Uterus (tissue), 4 donors: ENCODE results near the gene DEPDC4. TPM values are rescaled to one million over a fixed set of nuclear protein-coding genes. Genes with fewer than 3 reads are reported as not detected.

ENCODE experiments used
- DNase-seq, 2 donors: peaks; one replicate each; pipeline ENCODE4 v3.0.0-alpha.2; 2019 to 2020
- H3K27ac ChIP-seq, 2 donors: fragments of 200-600 bp; sonication (generic); 1 replicate in 1 of 2; 2 replicates in 1 of 2; pipeline ENCODE4 v1.5.1; 2016 to 2018
- H3K27me3 ChIP-seq, 2 donors: fragments of 200-600 bp; sonication (generic); one replicate each; pipeline ENCODE4 v1.5.1; 2018 to 2019; ENCODE audit warnings: control low read depth in 1 of 2
- H3K36me3 ChIP-seq, 2 donors: fragments of 200-600 bp; sonication (generic); one replicate each; pipeline ENCODE4 v1.5.1; 2019; ENCODE audit warnings: control low read depth in 1 of 2
- H3K4me1 ChIP-seq, 2 donors: fragments of 200-600 bp; sonication (generic); one replicate each; pipeline ENCODE4 v1.5.1; 2018 to 2019; ENCODE audit warnings: control low read depth in 1 of 2
- H3K4me3 ChIP-seq, 2 donors: fragments of 200-600 bp; sonication (generic); 1 replicate in 1 of 2; 2 replicates in 1 of 2; pipeline ENCODE4 v1.5.1; 2018 to 2019; ENCODE audit warnings: mild to moderate bottlenecking in 1 of 2
- H3K9me3 ChIP-seq, 2 donors: fragments of 200-600 bp; sonication (generic); one replicate each; pipeline ENCODE4 v1.5.1; 2019; ENCODE audit warnings: control low read depth in 1 of 2
- CTCF ChIP-seq, 4 experiments: fragments of 200-600 bp in 2 of 4; fragments of 450-650 bp in 2 of 4; sonication (generic) in 2 of 4; IDR thresholded peaks; one replicate each; pipeline ENCODE4 v1.5.1; 2016 to 2019; ENCODE audit warnings: antibody characterized with exemption in 4 of 4, mild to moderate bottlenecking in 2 of 4, moderate library complexity in 1 of 4
- POLR2A ChIP-seq, 2 donors: fragments of 450-650 bp; IDR thresholded peaks; one replicate each; pipeline ENCODE4 v1.6.1; 2016; ENCODE audit warnings: antibody characterized with exemption in 2 of 2, mild to moderate bottlenecking in 1 of 2, moderate library complexity in 1 of 2
- intact Hi-C: fragments of 100-400 bp; cut with DNase I; formaldehyde crosslinking; loops from one replicate; pipeline ENCODE4 v1.15.1; 2023; ENCODE audit warnings: low total_unique reads
- total RNA-seq, 4 donors: library from RNA; depleted of rRNA in 3 of 4; stranded (reverse); fragments of >200 nt in 3 of 4; gene quantifications; one replicate each; pipeline versions ENCODE4 v1.1.0 to v1.2.4, GENCODE V29; 2014 to 2023
- donor health status: DM: yes; HTN: yes; CAD: no.

DEPDC4 gene
- total RNA-seq, 4 donors from 2014 or later, result 1.2 to 11.1 (median 1.6) TPM; not detected in 1

GRCh38 chr12:100248886-100249285 is 18.0 kb downstream of the DEPDC4 start:
- Histone ChIP-seq H3K4me1 (no peaks in the 10 kb centered on the region), H3K27ac (no peak overlapping the region), H3K4me3 (no peak overlapping the region), H3K27me3 (no peaks in the 10 kb centered on the region), H3K9me3 (no peaks in the 10 kb centered on the region), H3K36me3 (no peaks in the 10 kb centered on the region)
- TF ChIP-seq CTCF (IDR thresholded peaks at IDR 0.05), result no peak
- DNase-seq, result no peak
- intact Hi-C loops, result no loop called here

GRCh38 chr12:100247765-100248164 is 19.1 kb downstream of the DEPDC4 start:
- H3K27ac ChIP-seq, result no peak overlapping the region
- no peak for TF ChIP-seq POLR2A (IDR thresholded peaks at IDR 0.05)
- TF ChIP-seq CTCF (IDR thresholded peaks at IDR 0.05), result no peak
- H3K27me3 ChIP-seq, result no peaks in the 10 kb centered on the region
- H3K4me3 ChIP-seq, result no peak overlapping the region
- DNase-seq, result no peak
- no peaks in the 10 kb centered on the region for H3K36me3 ChIP-seq
- no peaks in the 10 kb centered on the region for H3K9me3 ChIP-seq
- intact Hi-C loops, result no loop called here
- H3K4me1 ChIP-seq, result no peaks in the 10 kb centered on the region

- TF ChIP-seq POLR2A (IDR thresholded peaks at IDR 0.05), result no peak
- TF ChIP-seq CTCF (IDR thresholded peaks at IDR 0.05), result no peak
- intact Hi-C loops, result no loop called here
Measured at GRCh38 chr12:100243137-100243536, 23.7 kb downstream of the DEPDC4 start.

GRCh38 chr12:100239589-100239988 is 27.3 kb downstream of the DEPDC4 start:
- H3K4me3 ChIP-seq, result no peak overlapping the region
- no peaks in the 10 kb centered on the region for H3K27me3 ChIP-seq
- no peaks in the 10 kb centered on the region for H3K4me1 ChIP-seq
- intact Hi-C loops, result no loop called here
- no peak for DNase-seq
- no peak overlapping the region for H3K27ac ChIP-seq
- H3K36me3 ChIP-seq, result no peaks in the 10 kb centered on the region
- no peaks in the 10 kb centered on the region for H3K9me3 ChIP-seq
- no peak for TF ChIP-seq POLR2A (IDR thresholded peaks at IDR 0.05)
- no peak for TF ChIP-seq CTCF (IDR thresholded peaks at IDR 0.05)

More at GRCh38 chr12:100243137-100243536, 23.7 kb downstream of the DEPDC4 start:
- Histone ChIP-seq H3K9me3 (no peaks in the 10 kb centered on the region), H3K27ac (no peak overlapping the region), H3K4me3 (no peak overlapping the region), H3K27me3 (no peaks in the 10 kb centered on the region), H3K36me3 (no peaks in the 10 kb centered on the region), H3K4me1 (no peaks in the 10 kb centered on the region)
- DNase-seq, result no peak

GRCh38 chr12:100238801-100239200 is 28.1 kb downstream of the DEPDC4 start:
- intact Hi-C loops, result no loop called here
- H3K27ac ChIP-seq, result no peak overlapping the region
- H3K4me3 ChIP-seq, result no peak overlapping the region
- no peaks in the 10 kb centered on the region for H3K9me3 ChIP-seq
- H3K36me3 ChIP-seq, result no peaks in the 10 kb centered on the region
- TF ChIP-seq POLR2A (IDR thresholded peaks at IDR 0.05) (no peak), CTCF (IDR thresholded peaks at IDR 0.05) (no peak)
- no peaks in the 10 kb centered on the region for H3K27me3 ChIP-seq
- no peak for DNase-seq
- H3K4me1 ChIP-seq, result no peaks in the 10 kb centered on the region
